ENCODE results near the gene SH3GL3.

Gene SH3GL3

GRCh38 chr15:83612898-83613635 is 165.9 kb downstream of the SH3GL3 start:
- no peak for DNase-seq (ENCODE audit: low read depth)

GRCh38 chr15:83613714-83614113 is 166.6 kb downstream of the SH3GL3 start:
- DNase-seq (ENCODE audit: low read depth): no peak

GRCh38 chr15:83616840-83617239 is 169.7 kb downstream of the SH3GL3 start:
- DNase-seq (ENCODE audit: low read depth): no peak

GRCh38 chr15:83626171-83626802 is 179.1 kb downstream of the SH3GL3 start:
- no peak for DNase-seq (ENCODE audit: low read depth)

- DNase-seq (ENCODE audit: low read depth): no peak
These were observed 184.4 kb downstream of the SH3GL3 start for GRCh38 chr15:83631534-83631933.

GRCh38 chr15:83643201-83643600 is 196.1 kb downstream of the SH3GL3 start:
- DNase-seq (ENCODE audit: low read depth): no peak

GRCh38 chr15:83644439-83644838 is 197.3 kb downstream of the SH3GL3 start:
- DNase-seq (ENCODE audit: low read depth): no peak

- no peak for DNase-seq (ENCODE audit: low read depth)
These were observed 203.7 kb downstream of the SH3GL3 start for GRCh38 chr15:83650831-83651230.

GRCh38 chr15:83651541-83651940 is 204.4 kb downstream of the SH3GL3 start:
- DNase-seq (ENCODE audit: low read depth): no peak

- no peak for DNase-seq (ENCODE audit: low read depth)
These were observed 205.6 kb downstream of the SH3GL3 start for GRCh38 chr15:83652626-83653204.

- no peak for DNase-seq (ENCODE audit: low read depth)
These were observed 206.1 kb downstream of the SH3GL3 start for GRCh38 chr15:83653288-83653638.

- no peak for DNase-seq (ENCODE audit: low read depth)
These were observed 206.7 kb downstream of the SH3GL3 start, which contains the start of gene ADAMTSL3 for GRCh38 chr15:83653639-83654378. Gene ADAMTSL3, plus strand, starts transcription at chr15:83654123. Its CDS starts 1,639 bp downstream, at chr15:83655762.

- no peak for DNase-seq (ENCODE audit: low read depth)
These were observed 207.5 kb downstream of the SH3GL3 start for GRCh38 chr15:83654379-83655236.

- DNase-seq (ENCODE audit: low read depth): no peak
These were observed 208.1 kb downstream of the SH3GL3 start for GRCh38 chr15:83655237-83655616.

GRCh38 chr15:83656192-83656591 is 209.1 kb downstream of the SH3GL3 start:
- no peak for DNase-seq (ENCODE audit: low read depth)

GRCh38 chr15:83656943-83657528 is 209.9 kb downstream of the SH3GL3 start:
- no peak for DNase-seq (ENCODE audit: low read depth)

GRCh38 chr15:83657549-83657948 is 210.4 kb downstream of the SH3GL3 start:
- no peak for DNase-seq (ENCODE audit: low read depth)

- DNase-seq (ENCODE audit: low read depth): no peak
These were observed 211.6 kb downstream of the SH3GL3 start for GRCh38 chr15:83658430-83659416.

- DNase-seq (ENCODE audit: low read depth): no peak
These were observed 212.3 kb downstream of the SH3GL3 start for GRCh38 chr15:83659417-83659812.

- DNase-seq (ENCODE audit: low read depth): no peak
These were observed 218.3 kb downstream of the SH3GL3 start for GRCh38 chr15:83665480-83665879.
